GM21737 (cell line): ENCODE measurements around the gene PLEKHM1.
"Not testable (repeated sequence)": the region's sequence is repeated elsewhere in the genome, so short reads cannot be mapped to it uniquely, and the experiment has no call there.

ENCODE experiments used
- ATAC-seq: cut with Tn5 transposase; IDR thresholded peaks from one replicate; pipeline ENCODE4 v1.9.1; 2021; ENCODE audit warnings: mild to moderate bottlenecking, moderate library complexity; ENCODE audit not compliant: unreplicated experiment

Gene PLEKHM1

DNA sequence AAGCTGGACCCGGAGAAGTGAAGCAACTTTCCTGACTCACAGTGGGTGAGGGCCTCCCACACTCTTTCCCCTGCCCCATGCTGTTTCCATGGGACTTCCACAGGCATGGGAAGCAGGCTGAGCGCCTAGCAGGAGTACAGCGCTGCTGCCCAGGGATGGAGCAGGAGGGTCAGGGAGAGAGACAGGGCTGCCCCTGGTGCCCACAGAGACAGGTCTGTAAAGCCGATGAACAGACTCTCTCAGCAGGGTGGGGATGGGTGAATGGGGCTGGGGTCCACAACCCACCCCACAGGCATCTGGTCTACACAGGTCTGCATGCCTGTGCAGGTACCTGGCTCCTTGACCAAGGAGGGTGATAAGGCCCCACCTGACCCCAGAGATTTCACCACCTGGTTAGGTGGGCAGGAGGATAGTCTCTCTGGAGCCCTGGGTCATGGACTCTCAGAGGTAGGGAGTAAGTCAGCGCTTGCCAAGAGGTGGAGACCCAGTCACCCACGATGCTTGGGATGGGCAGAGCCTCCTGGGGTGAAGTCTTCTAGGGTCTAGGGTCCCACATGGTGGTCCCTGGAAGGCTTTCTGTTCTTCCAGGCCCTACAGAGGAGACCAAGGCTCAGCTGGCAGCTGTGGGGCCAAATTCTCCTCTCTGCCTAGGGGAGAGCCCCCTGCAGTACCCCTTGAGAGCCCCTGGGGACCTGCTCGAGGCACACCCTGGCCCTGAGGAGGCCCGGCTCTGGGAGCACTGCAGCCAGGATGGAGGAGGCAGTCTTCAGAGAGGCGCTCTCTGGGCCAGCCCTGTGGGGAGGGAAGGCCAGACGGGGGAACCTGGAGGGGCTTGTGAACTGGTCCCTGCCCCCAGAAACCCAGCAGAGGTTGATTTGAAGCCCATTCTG, 46.9 kb downstream of the PLEKHM1 start:
- not testable (repeated sequence) for ATAC-seq

DNA sequence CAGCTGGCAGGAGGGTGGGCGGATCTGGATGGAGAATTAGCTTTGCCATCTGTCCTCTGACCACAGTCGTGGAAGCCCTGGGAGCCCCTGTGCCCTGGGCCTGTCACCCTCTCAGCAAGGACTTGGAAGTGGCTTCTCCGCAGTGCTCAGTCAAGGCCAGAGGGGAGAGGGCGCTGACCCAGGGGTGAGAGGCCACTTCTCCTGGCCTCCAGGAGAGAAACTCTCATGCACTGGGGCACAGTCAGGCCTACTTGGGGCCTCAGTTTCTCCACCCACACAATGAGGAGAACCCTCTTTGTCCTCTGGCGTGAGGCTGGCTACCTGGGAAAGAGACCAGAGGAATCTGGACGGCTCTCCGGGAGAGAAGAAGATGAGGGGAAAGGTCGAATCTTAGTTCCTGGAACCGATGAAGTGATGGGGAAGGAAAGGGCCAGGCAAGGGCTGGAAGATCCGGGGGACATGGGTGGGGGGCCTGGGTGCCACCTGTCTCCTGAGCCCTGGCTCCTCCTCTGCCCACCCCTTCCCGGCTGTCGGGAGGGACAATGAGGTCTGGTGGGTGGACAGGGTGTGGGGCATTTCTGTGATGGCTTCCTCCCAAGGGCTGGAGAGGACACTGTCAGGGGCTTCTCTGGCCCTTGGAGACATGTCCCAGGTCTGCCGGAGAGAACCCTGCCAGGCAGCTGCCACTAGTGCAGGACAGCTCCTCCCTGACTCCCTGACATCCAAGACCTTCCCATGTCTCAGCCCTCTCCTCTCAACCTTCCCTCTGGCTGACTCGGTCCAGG, 48.8 kb downstream of the PLEKHM1 start:
- ATAC-seq: no peak

DNA sequence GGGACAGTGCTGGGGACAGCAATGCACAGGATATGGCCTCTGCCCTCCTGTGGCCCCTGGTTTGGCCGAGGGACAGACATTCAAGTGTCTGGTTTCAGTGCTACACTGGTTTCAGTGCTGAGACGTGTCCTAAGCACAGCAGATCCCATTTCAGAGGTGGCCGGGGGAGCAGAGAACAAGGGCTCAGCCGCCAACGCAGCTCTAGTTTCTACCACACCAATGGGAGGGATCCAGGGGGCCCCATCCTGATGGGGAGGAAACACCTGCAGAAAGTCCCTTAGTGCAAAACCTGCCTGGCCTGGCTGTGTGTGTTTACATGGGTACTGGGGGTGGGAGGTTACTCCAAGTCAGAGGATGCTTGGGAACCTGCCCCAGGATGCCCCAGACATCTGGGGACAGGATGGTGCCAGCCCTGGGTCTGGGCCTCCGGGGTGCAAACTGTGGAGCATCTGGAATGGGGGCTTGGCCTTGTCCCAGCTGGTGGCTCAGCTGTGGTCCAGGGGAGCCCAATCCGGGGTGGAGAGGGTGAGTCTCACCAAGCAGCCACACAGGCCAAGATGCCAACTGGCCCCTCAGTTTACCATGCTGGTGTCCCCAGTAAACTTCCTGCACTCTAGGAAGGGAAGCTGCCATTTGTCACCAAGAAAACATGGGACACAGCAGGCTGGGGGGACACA, 49.5 kb downstream of the PLEKHM1 start:
- peak; percentile 70 for ATAC-seq

DNA sequence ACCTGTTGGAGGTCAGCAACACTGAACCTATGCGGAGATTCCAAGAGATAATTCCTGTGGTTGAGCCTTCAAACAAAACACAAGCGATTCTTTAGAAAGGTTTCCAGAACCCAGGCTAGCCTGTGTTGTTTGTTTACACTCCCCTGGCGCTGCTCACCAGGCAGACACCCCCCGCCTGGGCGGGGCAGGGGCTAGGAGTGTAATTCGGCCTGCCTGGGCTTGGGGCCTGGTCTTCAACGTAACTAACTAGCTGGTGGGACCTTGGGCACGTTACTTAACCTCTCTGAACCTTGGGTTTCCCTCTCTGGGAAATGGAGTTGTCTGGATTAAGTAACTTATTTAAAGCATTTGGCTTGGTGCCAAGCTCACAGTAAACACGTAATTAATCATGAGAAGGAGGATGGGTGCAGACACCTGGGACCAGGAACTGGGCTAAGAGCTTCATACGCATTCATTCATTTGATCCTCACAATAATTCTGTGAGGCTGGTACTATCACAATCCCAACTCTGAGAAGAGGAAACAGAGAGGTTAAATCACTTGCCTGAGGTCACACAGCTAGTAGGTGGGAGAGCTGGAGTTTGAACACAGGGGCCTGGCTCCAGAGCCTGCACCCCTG, 50.3 kb downstream of the PLEKHM1 start:
- no peak for ATAC-seq

DNA sequence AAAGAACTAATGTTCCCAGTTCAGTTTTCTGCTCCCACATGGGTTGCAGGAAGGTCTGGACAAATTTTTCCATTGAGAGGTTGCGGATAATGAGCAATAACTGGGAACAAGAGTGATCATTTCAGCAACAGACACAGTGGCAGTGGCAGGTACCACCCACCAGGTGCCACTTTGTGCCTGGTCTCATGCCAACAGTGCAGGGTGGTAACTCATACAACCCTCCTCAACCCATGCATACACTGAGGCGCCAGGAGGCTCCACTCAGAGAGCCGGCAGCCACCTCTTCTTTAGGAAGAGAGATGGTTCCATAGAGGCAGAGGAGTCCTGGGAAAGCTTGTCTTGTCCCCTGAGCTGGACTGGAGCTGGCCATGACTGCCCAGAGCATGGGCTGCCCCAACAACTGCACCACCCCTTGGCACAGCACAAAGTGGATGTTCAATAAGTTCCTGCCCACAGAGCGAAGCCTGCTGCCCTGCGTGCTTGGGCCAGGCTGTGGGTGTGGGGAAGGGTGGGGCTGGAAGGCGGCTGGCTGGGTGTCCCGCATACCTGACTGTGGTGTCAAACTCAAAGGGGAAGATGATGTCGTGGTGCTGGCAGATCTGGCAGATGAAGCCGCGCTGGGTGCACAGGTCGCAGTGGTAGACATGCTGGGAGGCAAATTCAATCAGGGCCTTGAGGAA, 51.5 kb downstream of the PLEKHM1 start:
- no peak for ATAC-seq

DNA sequence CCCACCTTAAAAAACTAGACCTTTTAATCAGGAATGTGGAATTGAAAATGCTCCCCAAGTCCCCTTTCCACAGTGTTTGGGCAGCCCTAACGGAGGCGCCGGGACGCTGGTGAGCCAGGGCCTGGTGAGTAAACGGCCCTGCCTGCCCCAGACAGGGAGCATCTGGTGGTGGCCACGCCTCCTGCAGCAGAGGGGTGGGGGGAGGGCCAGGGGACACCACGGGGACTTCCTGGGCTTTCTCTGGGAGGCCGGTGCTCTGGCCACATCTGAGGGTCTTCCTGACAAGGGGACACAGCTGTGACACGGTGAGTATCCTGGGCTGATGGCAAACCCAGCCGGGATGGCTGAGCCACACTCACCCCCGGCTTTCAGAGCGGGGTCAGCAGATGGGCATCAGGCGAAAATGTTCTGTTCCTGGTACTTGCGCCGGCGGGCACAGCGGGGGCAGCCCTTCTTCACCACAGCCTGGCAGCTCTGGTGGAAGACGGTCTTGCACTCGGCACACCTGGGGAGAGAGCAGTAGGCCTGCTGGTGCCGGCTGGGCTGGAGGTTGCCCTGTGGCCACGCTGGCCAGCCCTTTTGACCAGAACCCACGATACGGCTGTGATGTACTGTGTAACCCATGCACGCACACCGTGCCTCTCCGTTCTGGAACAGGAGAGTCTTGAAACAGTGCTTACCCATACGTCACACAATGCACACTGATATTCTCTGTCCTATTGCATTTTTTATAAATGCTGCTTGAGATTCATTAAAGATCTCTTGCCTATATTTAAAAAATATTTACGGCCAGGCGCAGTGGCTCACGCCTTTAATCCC, 52.8 kb downstream of the PLEKHM1 start:
- no peak for ATAC-seq

DNA sequence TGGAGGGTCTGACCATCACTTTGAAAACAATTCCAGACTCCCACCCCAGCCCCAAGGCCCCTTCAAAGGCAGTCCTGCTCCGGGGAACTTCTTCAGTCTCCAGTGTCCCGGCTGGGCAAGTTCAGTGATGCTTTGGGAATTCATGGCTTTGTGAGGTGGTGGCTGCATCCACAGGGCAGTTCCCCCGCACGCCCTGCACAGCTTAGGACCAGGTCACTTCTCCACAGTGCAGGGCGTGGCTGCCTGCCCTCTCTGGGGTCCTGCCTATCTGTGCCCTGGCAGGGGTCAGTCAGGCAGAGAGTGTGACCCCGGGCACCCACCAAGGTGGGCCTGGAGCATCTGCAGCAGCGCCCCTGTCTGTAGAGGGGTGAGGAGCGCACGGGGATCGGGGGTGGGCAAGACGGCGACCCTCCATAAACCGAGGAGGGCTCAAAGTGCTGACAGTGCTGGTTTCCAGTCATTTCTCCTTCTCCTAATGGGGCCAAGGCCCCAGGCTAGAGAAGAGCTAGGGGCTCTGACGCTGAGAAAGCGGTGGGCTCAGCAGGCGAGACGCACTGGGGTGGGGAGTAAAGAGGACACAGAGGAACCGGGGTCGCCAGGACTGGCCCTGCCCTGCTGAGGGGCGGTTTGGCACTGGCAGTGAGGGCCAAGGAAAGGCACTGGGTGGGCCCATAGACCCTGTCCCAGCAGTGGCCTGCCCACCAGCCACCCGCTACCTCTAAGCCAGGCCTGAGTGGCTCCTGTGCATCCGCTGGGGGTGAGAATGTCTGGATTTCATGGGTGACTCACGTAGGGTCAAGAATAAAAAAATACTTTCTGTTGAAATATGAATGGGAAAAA, 53.7 kb downstream of the PLEKHM1 start:
- no peak for ATAC-seq

DNA sequence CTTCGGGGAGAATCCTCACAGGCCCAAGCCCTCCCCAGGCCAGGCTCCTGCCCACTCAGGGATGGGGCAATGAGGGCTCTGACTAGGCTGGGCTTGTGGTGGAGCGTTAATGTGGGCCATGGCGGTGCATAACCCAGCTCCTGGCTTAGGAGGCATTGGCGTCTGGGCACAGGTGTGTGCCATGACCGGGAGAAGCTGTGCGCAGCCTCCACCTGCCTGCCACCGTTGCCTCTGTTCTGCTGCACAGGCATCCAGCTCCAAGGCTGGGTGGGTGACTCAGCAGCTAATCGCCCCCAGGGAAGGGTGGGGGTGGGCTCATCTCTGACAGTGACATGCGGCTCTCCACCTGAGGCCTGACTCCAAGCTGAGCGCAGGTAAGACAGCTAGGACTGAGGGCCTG, 54.4 kb downstream of the PLEKHM1 start:
- no peak for ATAC-seq

DNA sequence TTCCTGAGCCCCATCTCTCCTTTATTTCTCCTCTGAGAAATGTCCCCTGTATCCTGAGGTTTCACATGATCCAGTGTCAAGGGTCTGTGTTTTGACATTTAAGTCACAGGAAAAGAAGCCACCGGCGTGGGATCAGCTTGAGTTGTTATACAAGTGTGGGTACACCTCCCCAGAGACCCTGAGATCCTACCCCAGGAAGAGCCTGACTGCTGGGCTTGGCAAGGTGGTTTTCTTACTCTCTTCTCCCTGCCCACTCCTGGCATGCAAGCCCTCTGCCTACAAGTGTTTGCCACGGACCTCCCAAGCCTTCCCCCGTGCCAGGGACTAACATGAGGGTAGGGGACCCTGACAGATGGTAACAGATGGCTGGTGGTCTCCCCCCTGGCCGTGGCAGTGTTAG, 55.0 kb downstream of the PLEKHM1 start:
- ATAC-seq: no peak

DNA sequence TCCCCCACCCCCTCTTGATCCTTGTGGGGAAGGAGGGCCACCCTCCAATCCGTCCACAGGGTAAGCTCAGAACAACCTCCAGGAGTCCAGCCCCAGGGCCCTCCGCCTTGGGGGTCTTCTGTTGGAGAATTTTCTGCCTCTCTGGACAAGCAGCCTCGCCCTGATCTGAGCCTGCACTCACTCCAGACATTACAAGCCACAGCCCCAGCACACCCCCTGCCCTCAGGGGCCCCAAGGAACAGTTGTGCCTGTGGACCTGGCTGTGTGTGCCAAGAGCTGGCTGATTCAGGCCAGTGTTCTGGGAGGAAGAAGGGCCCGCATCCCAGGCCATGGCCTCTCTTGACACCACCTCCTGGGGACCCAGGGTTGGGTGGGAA, 57.4 kb downstream of the PLEKHM1 start:
- no peak for ATAC-seq

DNA sequence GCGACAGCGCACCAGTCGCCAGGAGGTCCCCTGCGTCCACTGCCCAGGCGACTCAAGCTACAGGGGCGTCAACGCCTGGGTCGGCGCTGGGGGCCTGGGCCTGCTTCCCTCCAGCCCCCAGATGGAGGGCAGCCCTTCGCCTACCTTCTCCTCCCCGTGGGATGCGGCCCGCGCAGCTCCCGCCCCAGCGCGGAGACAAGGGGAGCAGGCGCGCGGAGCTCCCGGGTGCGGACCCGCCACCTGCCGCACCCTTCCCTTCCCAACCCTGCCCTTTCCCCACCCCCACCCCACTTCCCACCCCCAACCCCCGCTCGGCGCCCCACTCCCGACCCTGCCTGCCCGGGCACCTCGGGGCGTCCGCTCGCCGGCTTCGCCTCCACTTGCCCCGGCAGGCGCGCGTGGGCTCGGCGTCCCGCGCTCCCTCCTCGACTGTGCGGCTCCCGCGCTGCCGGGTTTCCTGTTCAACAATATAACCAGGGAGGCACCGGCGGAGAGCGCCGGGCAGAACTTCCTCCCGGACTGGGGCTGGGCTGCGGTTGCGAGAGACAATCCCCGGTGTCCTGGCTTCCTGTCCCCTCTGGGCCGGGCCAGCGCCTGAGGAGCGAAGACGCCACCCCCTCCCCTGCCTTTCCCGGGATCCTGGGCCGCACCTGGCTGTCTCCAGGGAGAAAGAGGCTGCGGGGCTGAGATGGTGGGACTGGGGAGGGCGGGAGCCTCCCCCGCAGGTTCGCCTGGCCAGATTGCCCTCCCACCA, 57.9 kb downstream of the PLEKHM1 start, which contains the start of gene ARHGAP27:
ARHGAP27 (minus strand) TSS at position 466 of the 754 bp plus-strand sequence. CDS start 2,591 bp downstream, outside the sequence.
- no peak for ATAC-seq

DNA sequence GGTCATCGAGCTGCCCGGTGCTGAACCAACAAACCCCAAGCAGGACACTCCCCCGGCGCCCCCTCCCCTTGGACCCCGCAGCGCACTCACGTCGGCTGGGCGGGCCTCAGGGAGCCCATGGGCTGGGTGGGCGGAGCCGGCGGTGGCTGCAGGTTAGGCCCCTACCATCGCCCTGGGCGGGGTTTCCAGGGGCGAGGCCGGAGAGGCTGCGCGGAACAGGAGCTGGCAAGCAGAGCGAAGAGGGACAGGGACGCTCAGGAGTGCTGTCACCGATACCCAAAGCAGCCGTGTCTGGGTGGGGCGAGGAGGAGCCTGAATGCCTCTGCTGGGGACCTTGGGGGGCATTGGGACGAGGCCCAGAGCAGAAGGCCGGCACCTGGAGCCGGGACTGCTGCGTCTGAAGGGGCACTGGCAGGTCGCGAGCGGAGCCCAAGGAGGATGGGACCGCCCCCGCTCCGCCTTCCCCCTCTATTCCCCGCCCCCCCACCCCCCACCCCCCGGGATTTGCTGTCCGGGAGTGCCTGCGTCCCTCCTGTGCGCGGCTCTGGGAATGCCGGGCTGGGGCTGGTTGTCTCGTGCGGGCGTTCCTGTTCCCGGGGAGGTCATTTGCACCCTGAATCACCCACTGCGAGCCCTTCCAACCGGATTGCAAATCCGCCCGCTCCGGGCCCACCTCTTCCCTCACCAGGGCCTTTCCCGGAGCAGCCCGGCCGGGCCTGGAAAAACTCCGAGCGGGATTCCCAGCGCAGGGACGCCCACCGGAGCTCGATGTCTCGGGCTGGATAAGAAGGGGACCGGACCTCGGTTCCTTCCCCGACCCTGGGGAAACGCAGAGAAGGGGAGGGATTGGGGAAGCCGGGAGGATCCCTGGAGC, 58.8 kb downstream of the PLEKHM1 start:
- ATAC-seq: peak; percentile 44

DNA sequence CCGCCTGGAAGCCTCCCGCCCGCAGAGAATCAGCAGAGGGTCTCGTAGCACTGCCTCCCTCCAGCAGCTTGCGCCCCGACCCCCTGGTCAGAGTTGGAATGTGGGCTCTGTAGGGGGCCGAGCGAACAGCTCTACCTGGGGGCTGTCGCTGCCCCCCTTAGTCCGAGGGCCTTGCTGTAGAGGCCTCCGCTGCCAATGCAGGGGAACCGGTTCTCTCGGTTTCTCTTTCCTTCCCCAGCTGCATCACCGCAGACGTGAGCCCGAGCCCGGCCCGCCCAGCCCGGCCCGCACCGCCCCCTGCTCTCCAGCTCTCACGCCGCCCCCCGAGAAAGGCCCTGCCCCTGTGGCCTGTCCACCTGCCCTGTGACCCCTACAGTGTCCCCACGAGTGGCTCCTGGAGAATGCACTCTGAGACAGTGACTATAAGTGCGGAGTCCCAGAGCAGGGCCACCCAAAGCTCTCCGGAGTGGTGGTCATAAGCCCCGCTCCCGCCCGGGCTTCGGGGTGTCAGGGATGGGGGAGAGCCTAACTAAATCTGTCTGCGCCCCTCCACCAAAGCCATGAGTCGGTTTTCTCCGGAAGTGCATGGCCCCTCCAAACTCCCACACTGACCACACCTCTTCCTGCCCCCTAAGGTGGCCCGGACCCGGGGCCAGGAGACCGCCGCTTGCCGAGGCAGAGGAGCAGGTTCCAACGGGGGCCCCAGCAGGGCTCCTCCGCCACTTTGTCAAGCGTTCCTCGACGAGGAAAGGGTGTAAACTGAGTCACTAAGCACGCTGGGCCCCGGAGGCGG, 59.6 kb downstream of the PLEKHM1 start:
- ATAC-seq: peak; percentile 24

DNA sequence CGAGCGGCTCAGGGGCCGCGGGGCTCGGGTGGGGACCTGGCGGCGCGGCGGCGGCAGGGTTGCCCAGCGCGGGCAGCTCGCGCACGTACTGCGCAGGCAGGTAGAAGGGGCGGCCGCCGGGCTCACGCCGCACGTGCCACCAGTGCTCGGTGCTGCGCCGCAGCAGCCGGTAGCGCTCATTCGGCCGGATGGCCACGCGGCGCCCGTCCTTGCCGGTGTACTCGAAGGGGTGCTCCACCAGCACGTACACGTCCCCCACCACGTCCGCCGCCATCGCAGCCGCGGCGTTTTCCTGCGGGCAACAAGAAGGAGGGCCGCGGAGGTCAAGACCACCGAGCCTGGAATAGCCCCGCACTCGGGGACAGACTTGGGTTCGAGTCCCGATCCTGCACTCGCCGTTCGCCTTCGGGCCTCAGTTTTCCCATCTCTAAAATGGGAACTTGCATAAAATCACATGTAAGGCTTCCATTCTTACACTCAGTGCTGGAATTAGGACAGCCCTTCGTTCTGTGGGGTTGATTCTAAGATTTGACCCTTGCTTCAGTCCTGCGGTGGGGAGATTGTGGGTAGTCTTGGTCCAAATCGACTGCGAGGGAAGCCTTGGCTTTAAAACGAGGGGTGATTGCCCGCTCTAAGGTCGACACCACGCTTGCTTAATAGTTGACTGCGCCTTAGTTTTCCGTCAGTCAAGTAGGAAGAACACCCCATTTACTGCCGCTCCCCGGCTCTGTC, 60.3 kb downstream of the PLEKHM1 start:
- ATAC-seq: no peak

DNA sequence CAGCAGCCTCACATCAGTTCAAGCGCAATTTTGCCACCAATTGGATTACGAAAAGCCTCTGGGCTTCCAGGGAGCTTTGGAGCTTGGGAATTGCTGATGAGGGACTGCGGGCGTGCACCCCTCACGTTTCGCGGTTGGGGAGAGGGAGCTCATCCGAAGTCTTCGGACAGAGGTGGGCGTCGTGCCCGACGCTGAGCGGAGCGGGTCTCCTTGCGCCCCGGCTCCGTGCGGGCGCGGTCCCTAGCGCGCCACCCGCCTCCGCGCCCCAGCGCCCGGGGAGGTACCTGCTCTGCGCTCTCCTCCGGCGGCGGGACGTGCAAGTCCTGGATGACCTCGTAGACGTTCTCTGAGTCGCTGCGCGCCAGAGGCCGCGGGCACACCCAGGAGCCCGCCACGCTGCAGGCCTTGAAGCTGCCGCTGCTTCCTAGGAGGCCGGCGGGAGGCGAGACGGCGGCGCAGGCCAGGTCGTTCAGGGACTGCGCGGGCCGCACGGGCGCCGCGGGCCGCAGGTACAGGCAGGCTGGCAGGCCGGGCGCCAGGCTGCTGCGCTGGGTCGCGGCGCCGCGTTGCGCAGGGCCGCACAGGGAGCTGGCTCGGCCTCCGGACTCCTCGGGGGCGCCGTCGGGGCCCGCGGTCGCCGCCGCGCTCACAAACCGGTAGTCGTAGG, 61.0 kb downstream of the PLEKHM1 start:
- no peak for ATAC-seq
